Placental pericyte (primary cell): ENCODE data around the gene ZNF888. TPM values are rescaled to one million over a fixed set of nuclear protein-coding genes. Genes with fewer than 3 reads are reported as not detected.
A peak's percentile ranks its signal among the peaks of the same experiment; 100 is the strongest.

Experiments
- small RNA-seq: library from RNA; depleted of rRNA; stranded (forward); fragments of <200 nt; gene quantifications from one replicate; pipeline ENCODE3, GENCODE V24; 2012; ENCODE audit warnings: low replicate concordance
- total RNA-seq: library from RNA; depleted of rRNA; stranded (reverse); fragments of >200 nt; gene quantifications from 2 replicates; pipeline ENCODE4 v1.2.3, GENCODE V29; 2012

The ZNF888 gene
- total RNA-seq: 2.8 and 4.7 TPM in 2 replicates

GRCh38 chr19:52922841-52923777 lies at the start of gene ZNF888:
TSS of gene ZNF888 (minus strand) at chr19:52923428. CDS start at chr19:52917873, 5,555 bp downstream.

GRCh38 chr19:52962394-52963246 lies 39.4 kb upstream of the ZNF888 start, which contains the start of gene ZNF816:
TSS of gene ZNF816 (minus strand) at chr19:52962881. CDS start at chr19:52956089, 6,792 bp downstream.

GRCh38 chr19:52897138-52897935 lies 25.9 kb downstream of the ZNF888 start, which contains the start of gene ZNF320:
TSS of gene ZNF320 (minus strand) at chr19:52897635. CDS start at chr19:52890255, 7,380 bp downstream.

GRCh38 chr19:52857378-52858191 lies 65.6 kb downstream of the ZNF888 start, which contains the start of gene ZNF468:
TSS of gene ZNF468 (minus strand) at chr19:52857619. CDS start at chr19:52854272, 3,347 bp downstream.

Small RNA genes within 50 kb of the gene (small RNA-seq; reads per million reads assigned to genes)
- gene ZNF320: 0.88 reads per million, percentile 40 among the genes with 10 or more reads in this experiment

Other genes with a start within 250 kb of the ZNF888 start
- 7.4 and 16.2 TPM in 2 replicates for gene ZNF611, start 188.4 kb downstream of the ZNF888 start, total RNA-seq
- gene ZNF600, start 136.6 kb downstream of the ZNF888 start, total RNA-seq: 6.1 and 7.0 TPM in 2 replicates
- 11.2 and 13.7 TPM in 2 replicates for gene ZNF28, start 101.8 kb downstream of the ZNF888 start, total RNA-seq
- 22.2 and 26.0 TPM in 2 replicates for gene ZNF468, start 65.8 kb downstream of the ZNF888 start, total RNA-seq
- 7.2 and 11.2 TPM in 2 replicates for gene ZNF320, start 25.8 kb downstream of the ZNF888 start, total RNA-seq
- 7.4 and 8.2 TPM in 2 replicates for gene ZNF816, start 39.5 kb upstream of the ZNF888 start, total RNA-seq
- not detected in 2 replicates for gene ERVV-1, start 90.5 kb upstream of the ZNF888 start, total RNA-seq
- gene ERVV-2, start 121.3 kb upstream of the ZNF888 start, total RNA-seq: not detected in 2 replicates
- gene ZNF160, start 180.0 kb upstream of the ZNF888 start, total RNA-seq: 32.8 and 32.9 TPM in 2 replicates
- 2.7 and 7.0 TPM in 2 replicates for gene ZNF415, start 209.5 kb upstream of the ZNF888 start, total RNA-seq
- 6.6 and 8.0 TPM in 2 replicates for gene ZNF347, start 235.6 kb upstream of the ZNF888 start, total RNA-seq